ENCODE data around the gene STX2. TPM values are rescaled to one million over a fixed set of nuclear protein-coding genes. Genes with fewer than 3 reads are reported as not detected.

Gene STX2
- total RNA-seq, 1 donor from 2014 or later = 33.0 TPM

DNA sequence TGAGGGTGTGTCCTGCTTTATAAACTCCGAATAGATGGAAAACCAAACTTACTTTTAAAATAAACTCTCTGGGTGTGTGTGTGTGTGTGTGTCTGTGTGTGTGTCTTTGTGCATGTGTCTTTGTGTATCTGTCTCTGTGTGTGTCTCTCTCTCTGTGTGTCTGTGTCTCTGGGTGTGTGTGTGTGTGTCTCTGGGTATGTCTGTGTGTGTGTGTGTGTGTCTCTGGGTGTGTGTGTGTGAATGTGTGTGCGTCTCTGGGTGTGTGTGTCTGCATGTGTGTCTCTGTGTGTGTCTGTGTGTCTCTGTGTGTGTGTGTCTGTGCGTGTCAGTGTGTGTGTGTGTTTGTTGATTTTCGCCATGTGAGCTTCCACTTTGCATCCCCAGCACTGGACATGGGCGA lies 42.0 kb upstream of the STX2 start:
- no peak for TF ChIP-seq EZH2 (IDR thresholded peaks at IDR 0.05; ENCODE audit: insufficient read depth, low read length)
- TF ChIP-seq, protein P1, sequence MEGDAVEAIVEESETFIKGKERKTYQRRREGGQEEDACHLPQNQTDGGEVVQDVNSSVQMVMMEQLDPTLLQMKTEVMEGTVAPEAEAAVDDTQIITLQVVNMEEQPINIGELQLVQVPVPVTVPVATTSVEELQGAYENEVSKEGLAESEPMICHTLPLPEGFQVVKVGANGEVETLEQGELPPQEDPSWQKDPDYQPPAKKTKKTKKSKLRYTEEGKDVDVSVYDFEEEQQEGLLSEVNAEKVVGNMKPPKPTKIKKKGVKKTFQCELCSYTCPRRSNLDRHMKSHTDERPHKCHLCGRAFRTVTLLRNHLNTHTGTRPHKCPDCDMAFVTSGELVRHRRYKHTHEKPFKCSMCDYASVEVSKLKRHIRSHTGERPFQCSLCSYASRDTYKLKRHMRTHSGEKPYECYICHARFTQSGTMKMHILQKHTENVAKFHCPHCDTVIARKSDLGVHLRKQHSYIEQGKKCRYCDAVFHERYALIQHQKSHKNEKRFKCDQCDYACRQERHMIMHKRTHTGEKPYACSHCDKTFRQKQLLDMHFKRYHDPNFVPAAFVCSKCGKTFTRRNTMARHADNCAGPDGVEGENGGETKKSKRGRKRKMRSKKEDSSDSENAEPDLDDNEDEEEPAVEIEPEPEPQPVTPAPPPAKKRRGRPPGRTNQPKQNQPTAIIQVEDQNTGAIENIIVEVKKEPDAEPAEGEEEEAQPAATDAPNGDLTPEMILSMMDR (IDR thresholded peaks at IDR 0.05; ENCODE audit: insufficient read depth, low read depth, low read length) = no peak
- peaks cover under 1% of the 10 kb centered on the region for H3K4me1 Mint-ChIP-seq (ENCODE audit: low read depth, unreplicated experiment)
- Histone ChIP-seq H3K36me3 (ENCODE audit: insufficient read depth, low read length) (peaks cover 12% of the 10 kb centered on the region), H3K9ac (ENCODE audit: low read length) (no peak overlapping the region), H3K79me2 (ENCODE audit: insufficient read depth, low read length) (no peaks in the 10 kb centered on the region), H3K4me2 (ENCODE audit: low read length) (no peak overlapping the region), H3K4me3 (ENCODE audit: insufficient read depth, low read depth, low read length) (no peak overlapping the region), H2AFZ (ENCODE audit: low read depth, low read length) (no peak overlapping the region), H3K4me1 (ENCODE audit: insufficient read depth, low read length) (no peaks in the 10 kb centered on the region), H3K9me3 (ENCODE audit: insufficient read depth, low read depth, low read length) (no peaks in the 10 kb centered on the region), H3K27me3 (ENCODE audit: insufficient read depth, low read length) (no peaks in the 10 kb centered on the region), H3K27ac (ENCODE audit: low read depth, low read length) (no peak overlapping the region), H4K20me1 (ENCODE audit: insufficient read depth, low read length) (peaks cover 34% of the 10 kb centered on the region)
- H3K9me3 Mint-ChIP-seq (ENCODE audit: unreplicated experiment) = no peaks in the 10 kb centered on the region
- peak overlapping the region; percentile 29 for H3K27ac Mint-ChIP-seq (ENCODE audit: unreplicated experiment)
- FAIRE-seq (no peak), DNase-seq (ENCODE audit: low read depth) (no peak)
- H3K36me3 Mint-ChIP-seq (ENCODE audit: low read depth, unreplicated experiment) = peaks cover 6% of the 10 kb centered on the region
- H3K27me3 Mint-ChIP-seq (ENCODE audit: low read depth, unreplicated experiment) = no peaks in the 10 kb centered on the region
- no peak overlapping the region for H3K4me3 Mint-ChIP-seq (ENCODE audit: unreplicated experiment)

DNA sequence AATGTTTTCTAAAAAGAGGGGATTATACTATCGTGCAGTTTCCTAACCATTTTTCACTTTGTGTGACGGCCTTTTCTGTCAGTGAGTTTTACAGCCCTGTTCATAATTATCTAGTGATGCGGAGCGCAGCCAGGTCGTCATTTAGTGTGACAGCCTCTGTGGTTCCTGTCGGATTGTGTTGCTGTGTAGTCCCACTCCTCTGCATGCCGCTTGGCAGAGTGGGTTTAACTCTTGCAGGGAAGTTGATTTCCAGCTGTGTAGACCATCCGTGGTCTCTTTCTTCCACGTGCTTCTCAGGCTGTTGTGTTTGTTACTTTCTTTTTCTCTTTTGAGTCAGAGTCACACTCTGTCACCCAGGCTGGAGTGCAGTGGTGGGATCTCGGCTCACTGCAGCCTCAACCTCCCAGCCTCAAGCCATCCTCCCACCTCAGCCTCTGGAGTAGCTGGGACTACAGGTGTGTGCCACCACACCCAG lies 41.4 kb upstream of the STX2 start:
- FAIRE-seq (no peak), DNase-seq (ENCODE audit: low read depth) (no peak)
- peaks cover 1% of the 10 kb centered on the region for H3K79me2 ChIP-seq (ENCODE audit: insufficient read depth, low read length)
- no peak overlapping the region for H2AFZ ChIP-seq (ENCODE audit: low read depth, low read length)
- Mint-ChIP-seq H3K4me1 (ENCODE audit: low read depth, unreplicated experiment) (peaks cover 7% of the 10 kb centered on the region), H3K36me3 (ENCODE audit: low read depth, unreplicated experiment) (peaks cover 10% of the 10 kb centered on the region), H3K4me3 (ENCODE audit: unreplicated experiment) (no peak overlapping the region), H3K9me3 (ENCODE audit: unreplicated experiment) (no peaks in the 10 kb centered on the region), H3K27me3 (ENCODE audit: low read depth, unreplicated experiment) (no peaks in the 10 kb centered on the region), H3K27ac (ENCODE audit: unreplicated experiment) (no peak overlapping the region)
- peak overlapping the region; percentile 11 for H3K4me3 ChIP-seq (ENCODE audit: insufficient read depth, low read depth, low read length)
- no peak overlapping the region for H3K27ac ChIP-seq (ENCODE audit: low read depth, low read length)
- H3K9me3 ChIP-seq (ENCODE audit: insufficient read depth, low read depth, low read length) = no peaks in the 10 kb centered on the region
- peaks cover 40% of the 10 kb centered on the region for H4K20me1 ChIP-seq (ENCODE audit: insufficient read depth, low read length)
- peak overlapping the region; percentile 75 for H3K4me2 ChIP-seq (ENCODE audit: low read length)
- no peaks in the 10 kb centered on the region for H3K4me1 ChIP-seq (ENCODE audit: insufficient read depth, low read length)
- no peaks in the 10 kb centered on the region for H3K27me3 ChIP-seq (ENCODE audit: insufficient read depth, low read length)
- no peak for TF ChIP-seq EZH2 (IDR thresholded peaks at IDR 0.05; ENCODE audit: insufficient read depth, low read length)
- TF ChIP-seq, protein P1 (IDR thresholded peaks at IDR 0.05; ENCODE audit: insufficient read depth, low read depth, low read length) = no peak
- H3K9ac ChIP-seq (ENCODE audit: low read length) = no peak overlapping the region
- H3K36me3 ChIP-seq (ENCODE audit: insufficient read depth, low read length) = peaks cover 18% of the 10 kb centered on the region

DNA sequence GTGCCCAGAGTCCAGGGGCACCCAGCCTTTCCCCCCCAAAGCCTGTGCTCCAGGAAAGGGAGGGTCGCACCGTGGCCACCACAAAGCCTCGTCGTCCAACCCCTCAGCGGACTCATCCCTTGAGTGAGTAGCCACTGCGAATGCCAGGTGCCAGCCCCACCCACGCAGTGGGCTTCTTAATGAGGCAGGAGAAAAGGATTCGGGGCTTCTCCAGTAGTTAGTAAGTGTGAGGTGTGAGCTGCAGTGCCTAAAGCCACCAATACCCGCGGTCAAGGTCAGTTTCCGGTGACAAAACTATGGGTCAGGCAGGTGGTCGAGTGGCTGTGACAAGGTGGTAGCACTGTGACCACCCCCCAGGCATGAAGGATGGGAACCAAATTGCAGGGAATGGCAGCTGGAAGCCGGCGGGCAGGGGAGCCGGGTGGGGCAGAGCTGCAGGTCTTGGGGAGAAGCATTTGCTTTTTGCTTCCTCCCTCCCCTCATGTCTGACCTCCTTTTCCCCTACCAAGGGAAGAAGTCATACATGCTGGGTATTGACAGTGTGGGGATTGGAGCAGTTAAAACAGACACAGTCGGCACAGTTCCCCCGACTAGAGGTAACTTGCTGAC lies 40.8 kb upstream of the STX2 start:
- no peak overlapping the region for H3K4me3 Mint-ChIP-seq (ENCODE audit: unreplicated experiment)
- peaks cover 12% of the 10 kb centered on the region for H3K36me3 Mint-ChIP-seq (ENCODE audit: low read depth, unreplicated experiment)
- no peak for TF ChIP-seq EZH2 (IDR thresholded peaks at IDR 0.05; ENCODE audit: insufficient read depth, low read length)
- TF ChIP-seq, protein P1 (IDR thresholded peaks at IDR 0.05; ENCODE audit: insufficient read depth, low read depth, low read length) = no peak
- H4K20me1 ChIP-seq (ENCODE audit: insufficient read depth, low read length) = peaks cover 46% of the 10 kb centered on the region
- no peaks in the 10 kb centered on the region for H3K27me3 ChIP-seq (ENCODE audit: insufficient read depth, low read length)
- no peak overlapping the region for H3K27ac Mint-ChIP-seq (ENCODE audit: unreplicated experiment)
- no peaks in the 10 kb centered on the region for H3K27me3 Mint-ChIP-seq (ENCODE audit: low read depth, unreplicated experiment)
- peak overlapping the region; percentile 11 for H3K4me3 ChIP-seq (ENCODE audit: insufficient read depth, low read depth, low read length)
- H3K9ac ChIP-seq (ENCODE audit: low read length) = no peak overlapping the region
- H2AFZ ChIP-seq (ENCODE audit: low read depth, low read length) = no peak overlapping the region
- H3K9me3 Mint-ChIP-seq (ENCODE audit: unreplicated experiment) = no peaks in the 10 kb centered on the region
- H3K9me3 ChIP-seq (ENCODE audit: insufficient read depth, low read depth, low read length) = no peaks in the 10 kb centered on the region
- FAIRE-seq (no peak), DNase-seq (ENCODE audit: low read depth) (no peak)
- peak overlapping the region; percentile 75 for H3K4me2 ChIP-seq (ENCODE audit: low read length)
- H3K4me1 Mint-ChIP-seq (ENCODE audit: low read depth, unreplicated experiment) = peaks cover 8% of the 10 kb centered on the region
- H3K36me3 ChIP-seq (ENCODE audit: insufficient read depth, low read length) = peaks cover 24% of the 10 kb centered on the region
- no peak overlapping the region for H3K27ac ChIP-seq (ENCODE audit: low read depth, low read length)
- peaks cover 3% of the 10 kb centered on the region for H3K4me1 ChIP-seq (ENCODE audit: insufficient read depth, low read length)
- peaks cover 7% of the 10 kb centered on the region for H3K79me2 ChIP-seq (ENCODE audit: insufficient read depth, low read length)
